ENCODE data around the gene PLEKHM3. TPM values are rescaled to one million over a fixed set of nuclear protein-coding genes. Genes with fewer than 3 reads are reported as not detected.

PLEKHM3 gene
- total and polyA plus RNA-seq, 2 of the 13 experiments (the other 11 are each of a cell fraction or from before 2014, with no cell fraction given) = 4.5 to 4.7 TPM

- no peak for TF ChIP-seq GLI4 (CRISPR knock-in tag; IDR thresholded peaks at IDR 0.05; ENCODE audit: borderline replicate concordance)
- TF ChIP-seq HNF1B (CRISPR knock-in tag; IDR thresholded peaks at IDR 0.05) = 0 out of 2 replicates have a peak, but pooled peaks have one; percentile 17
- no peak for TF ChIP-seq ZNF232 (CRISPR knock-in tag; IDR thresholded peaks at IDR 0.05; ENCODE audit: borderline replicate concordance)
- TF ChIP-seq PLSCR1 (CRISPR knock-in tag; IDR thresholded peaks at IDR 0.05; ENCODE audit: borderline replicate concordance) = no peak
- TF ChIP-seq ZNF354B (CRISPR knock-in tag; IDR thresholded peaks at IDR 0.05) = no peak; the same call in 1 of the 2 replicates
- TF ChIP-seq ZNF546 (CRISPR knock-in tag; conservative IDR thresholded peaks at IDR 0.05) = no peak
- TF ChIP-seq ZFP1 (CRISPR knock-in tag; IDR thresholded peaks at IDR 0.05) = no peak
- TF ChIP-seq SALL1 (CRISPR knock-in tag; IDR thresholded peaks at IDR 0.05) = peak; percentile 72; the same call in 1 of the 2 replicates
- no peak for TF ChIP-seq ZNF547 (CRISPR knock-in tag; IDR thresholded peaks at IDR 0.05)
- TF ChIP-seq FOXK2 (IDR thresholded peaks at IDR 0.05) = no peak
- TF ChIP-seq ZC3H4 (CRISPR knock-in tag; IDR thresholded peaks at IDR 0.05; ENCODE audit: borderline replicate concordance) = no peak
- TF ChIP-seq ZNF776 (CRISPR knock-in tag; IDR thresholded peaks at IDR 0.05) = no peak
- TF ChIP-seq NR2F1 (CRISPR knock-in tag; IDR thresholded peaks at IDR 0.05) = no peak
- TF ChIP-seq SMYD3 (CRISPR knock-in tag; IDR thresholded peaks at IDR 0.05) = no peak
- TF ChIP-seq ZBED4 (CRISPR knock-in tag; IDR thresholded peaks at IDR 0.05; ENCODE audit: borderline replicate concordance) = no peak
- no peak for TF ChIP-seq CCAR2 (optimal IDR thresholded peaks at IDR 0.05; ENCODE audit: low read depth, low read length)
- no peak for TF ChIP-seq ZNF543 (CRISPR knock-in tag; IDR thresholded peaks at IDR 0.05)
- TF ChIP-seq RNF2 (conservative IDR thresholded peaks at IDR 0.05; ENCODE audit: low read depth) = no peak
- TF ChIP-seq SP4 (CRISPR knock-in tag; IDR thresholded peaks at IDR 0.05) = no peak
- no peak for TF ChIP-seq ZNF326 (CRISPR knock-in tag; IDR thresholded peaks at IDR 0.05; ENCODE audit: borderline replicate concordance)
- TF ChIP-seq SRF (IDR thresholded peaks at IDR 0.05; ENCODE audit: low read depth, low read length) = no peak
- TF ChIP-seq ZNF224 (CRISPR knock-in tag; IDR thresholded peaks at IDR 0.05) = no peak
- TF ChIP-seq NFYB (CRISPR knock-in tag; IDR thresholded peaks at IDR 0.05) = no peak
- TF ChIP-seq HNRNPL (IDR thresholded peaks at IDR 0.05; ENCODE audit: low read depth, low read length) = no peak
- TF ChIP-seq ZNF33B (CRISPR knock-in tag; IDR thresholded peaks at IDR 0.05) = no peak
- no peak for TF ChIP-seq HNRNPH1 (optimal IDR thresholded peaks at IDR 0.05; ENCODE audit: low read depth, low read length)
- no peak for TF ChIP-seq ZNF260 (CRISPR knock-in tag; IDR thresholded peaks at IDR 0.05; ENCODE audit: borderline replicate concordance, low read depth)
These were observed 194.4 kb downstream of the PLEKHM3 start (continued) for GRCh38 chr2:207830778-207831438.

All from HepG2 (cell line).